Trophoblast cell (in vitro differentiated cells and primary cell): Measurements from ENCODE around the gene NTN5.

Source experiments
- DNase-seq, 2 donors: peaks; one replicate each; pipeline ENCODE4 v3.0.0-alpha.2; 2016
- H2AFZ ChIP-seq: 2 replicates; pipeline ENCODE4 v1.6.1; 2013; ENCODE audit warnings: low read length, moderate library complexity, mild to moderate bottlenecking; ENCODE audit not compliant: insufficient read depth, poor library complexity
- H2AK5ac ChIP-seq: 2 replicates; pipeline ENCODE4 v1.6.1; 2013; ENCODE audit warnings: mild to moderate bottlenecking, low read length
- H2BK120ac ChIP-seq: 2 replicates; pipeline ENCODE4 v1.6.1; 2013; ENCODE audit warnings: low read length, mild to moderate bottlenecking, moderate library complexity; ENCODE audit not compliant: insufficient read depth, poor library complexity
- H2BK12ac ChIP-seq: 2 replicates; pipeline ENCODE4 v1.6.1; 2013; ENCODE audit warnings: mild to moderate bottlenecking, low read length, moderate library complexity
- H2BK5ac ChIP-seq: 2 replicates; pipeline ENCODE4 v1.6.1; 2013; ENCODE audit warnings: low read length, low read depth, moderate library complexity, mild to moderate bottlenecking; ENCODE audit not compliant: poor library complexity
- H3K14ac ChIP-seq: 2 replicates; pipeline ENCODE4 v1.6.1; 2013; ENCODE audit warnings: mild to moderate bottlenecking, low read length
- H3K18ac ChIP-seq: 2 replicates; pipeline ENCODE4 v1.6.1; 2013; ENCODE audit warnings: mild to moderate bottlenecking, low read length
- H3K23ac ChIP-seq: 2 replicates; pipeline ENCODE4 v1.6.1; 2013; ENCODE audit warnings: low read length
- H3K27ac ChIP-seq: 2 replicates; pipeline ENCODE4 v1.5.1; 2013; ENCODE audit warnings: low read depth, mild to moderate bottlenecking, inconsistent platforms, low read length, moderate library complexity
- H3K27me3 ChIP-seq: 2 replicates; pipeline ENCODE4 v1.6.1; 2013; ENCODE audit warnings: inconsistent platforms, mild to moderate bottlenecking, low read length, moderate library complexity; ENCODE audit not compliant: insufficient read depth
- H3K36me3 ChIP-seq, 2 experiments: 1 replicate in 1 of 2; 2 replicates in 1 of 2; pipeline ENCODE4 v1.6.1; 2013; ENCODE audit warnings: low read length in 2 of 2, mild to moderate bottlenecking in 2 of 2, moderate library complexity in 1 of 2; ENCODE audit not compliant: insufficient read depth in 2 of 2, control insufficient read depth in 1 of 2
- H3K4ac ChIP-seq: 2 replicates; pipeline ENCODE4 v1.6.1; 2013; ENCODE audit warnings: low read depth, mild to moderate bottlenecking, low read length, moderate library complexity
- H3K4me1 ChIP-seq, 2 experiments: 1 replicate in 1 of 2; 2 replicates in 1 of 2; pipeline ENCODE4 v1.6.1; 2013; ENCODE audit warnings: low read length in 2 of 2, mild to moderate bottlenecking in 2 of 2, moderate library complexity in 1 of 2; ENCODE audit not compliant: insufficient read depth in 2 of 2, control insufficient read depth in 1 of 2
- H3K4me2 ChIP-seq: 2 replicates; pipeline ENCODE4 v1.6.1; 2013; ENCODE audit warnings: inconsistent platforms, mild to moderate bottlenecking, low read length, moderate library complexity
- H3K4me3 ChIP-seq: 2 replicates; pipeline ENCODE4 v1.5.1; 2013; ENCODE audit warnings: mild to moderate bottlenecking, low read depth, low read length, inconsistent platforms
- H3K79me1 ChIP-seq: one replicate; pipeline ENCODE4 v1.6.1; 2013; ENCODE audit warnings: low read length
- H3K79me2 ChIP-seq: 2 replicates; pipeline ENCODE4 v1.6.1; 2013; ENCODE audit warnings: low read length, mild to moderate bottlenecking; ENCODE audit not compliant: control insufficient read depth, insufficient read depth, poor library complexity
- H3K9ac ChIP-seq: 2 replicates; pipeline ENCODE4 v1.6.1; 2013; ENCODE audit warnings: mild to moderate bottlenecking, low read length
- H3K9me3 ChIP-seq: 2 replicates; pipeline ENCODE4 v1.6.1; 2013; ENCODE audit warnings: low read depth, mild to moderate bottlenecking, control low read depth, inconsistent platforms, low read length; ENCODE audit not compliant: insufficient read depth
- H4K12ac ChIP-seq: 2 replicates; pipeline ENCODE4 v1.6.1; 2013; ENCODE audit warnings: low read depth, mild to moderate bottlenecking, low read length, moderate library complexity
- H4K8ac ChIP-seq: 2 replicates; pipeline ENCODE4 v1.6.1; 2013; ENCODE audit warnings: low read depth, mild to moderate bottlenecking, low read length, moderate library complexity
- H4K91ac ChIP-seq: one replicate; pipeline ENCODE4 v1.6.1; 2013; ENCODE audit warnings: low read depth, mild to moderate bottlenecking, low read length, moderate library complexity
- WGBS: extraction: QIAGEN DNeasy Blood & Tissue Kit; methylation state at CpG from one replicate; pipeline ENCODE4 v1.1.7; 2013; ENCODE audit warnings: missing lambda C conversion rate; ENCODE audit not compliant: insufficient read length, insufficient coverage; ENCODE audit errors: extremely low coverage; 5-methylcytosine and 5-hydroxymethylcytosine counted together

The NTN5 gene

GRCh38 chr19:48637449-48637947, 35.3 kb downstream of the NTN5 start:
- Histone ChIP-seq H3K27me3 (peaks cover 15% of the 10 kb centered on the region), H3K79me1 (peaks cover 3% of the 10 kb centered on the region), H3K14ac (no peak overlapping the region), H3K4me2 (peak overlapping the region; percentile 24), H3K18ac (no peak overlapping the region), H3K27ac (no peak overlapping the region), H3K4ac (no peak overlapping the region), H3K4me1 (peaks cover 21 to 32% of the 10 kb centered on the region in 2 experiments), H3K23ac (no peak overlapping the region), H2AFZ (no peak overlapping the region), H4K91ac (no peak overlapping the region), H3K9ac (no peak overlapping the region), H2AK5ac (no peak overlapping the region), H3K4me3 (no peak overlapping the region), H2BK120ac (no peak overlapping the region), H2BK5ac (no peak overlapping the region), H4K12ac (no peak overlapping the region), H3K36me3 (no peaks in the 10 kb centered on the region), H4K8ac (peak overlapping the region; percentile 30), H2BK12ac (no peak overlapping the region), H3K79me2 (no peaks in the 10 kb centered on the region), H3K9me3 (peaks cover 3% of the 10 kb centered on the region)
- no CpG with 5 or more reads among the region's 38 CpGs for WGBS
- DNase-seq, result peak; percentile 87 to 95

- DNase-seq, result peak in 1 of 2 donors; percentile 52
- Histone ChIP-seq H2BK120ac (no peak within 1 kb of the TSS), H3K36me3 (no peaks in the 10 kb centered on the region), H3K4me2 (peak within 1 kb of the TSS; percentile 24), H3K27me3 (peaks cover 15% of the 10 kb centered on the region), H3K9me3 (peaks cover 3% of the 10 kb centered on the region), H2AFZ (peak within 1 kb of the TSS; percentile 42), H2BK5ac (no peak within 1 kb of the TSS), H3K14ac (no peak within 1 kb of the TSS), H3K27ac (no peak within 1 kb of the TSS), H3K18ac (no peak within 1 kb of the TSS), H2AK5ac (no peak within 1 kb of the TSS), H3K23ac (no peak within 1 kb of the TSS), H3K79me1 (peaks cover 3% of the 10 kb centered on the region), H4K8ac (peak within 1 kb of the TSS; percentile 30), H3K4ac (no peak within 1 kb of the TSS), H3K79me2 (no peaks in the 10 kb centered on the region), H3K4me3 (no peak within 1 kb of the TSS), H3K9ac (no peak within 1 kb of the TSS), H2BK12ac (no peak within 1 kb of the TSS), H4K12ac (no peak within 1 kb of the TSS), H3K4me1 (peaks cover 21 to 32% of the 10 kb centered on the region in 2 experiments), H4K91ac (no peak within 1 kb of the TSS)
- WGBS, result no CpG with 5 or more reads among the region's 40 CpGs
These were observed 35.9 kb downstream of the NTN5 start, which contains the start of gene DBP for GRCh38 chr19:48636859-48637448. DBP (minus strand) TSS chr19:48637379; CDS start chr19:48636994, 385 bp downstream.

DNA sequence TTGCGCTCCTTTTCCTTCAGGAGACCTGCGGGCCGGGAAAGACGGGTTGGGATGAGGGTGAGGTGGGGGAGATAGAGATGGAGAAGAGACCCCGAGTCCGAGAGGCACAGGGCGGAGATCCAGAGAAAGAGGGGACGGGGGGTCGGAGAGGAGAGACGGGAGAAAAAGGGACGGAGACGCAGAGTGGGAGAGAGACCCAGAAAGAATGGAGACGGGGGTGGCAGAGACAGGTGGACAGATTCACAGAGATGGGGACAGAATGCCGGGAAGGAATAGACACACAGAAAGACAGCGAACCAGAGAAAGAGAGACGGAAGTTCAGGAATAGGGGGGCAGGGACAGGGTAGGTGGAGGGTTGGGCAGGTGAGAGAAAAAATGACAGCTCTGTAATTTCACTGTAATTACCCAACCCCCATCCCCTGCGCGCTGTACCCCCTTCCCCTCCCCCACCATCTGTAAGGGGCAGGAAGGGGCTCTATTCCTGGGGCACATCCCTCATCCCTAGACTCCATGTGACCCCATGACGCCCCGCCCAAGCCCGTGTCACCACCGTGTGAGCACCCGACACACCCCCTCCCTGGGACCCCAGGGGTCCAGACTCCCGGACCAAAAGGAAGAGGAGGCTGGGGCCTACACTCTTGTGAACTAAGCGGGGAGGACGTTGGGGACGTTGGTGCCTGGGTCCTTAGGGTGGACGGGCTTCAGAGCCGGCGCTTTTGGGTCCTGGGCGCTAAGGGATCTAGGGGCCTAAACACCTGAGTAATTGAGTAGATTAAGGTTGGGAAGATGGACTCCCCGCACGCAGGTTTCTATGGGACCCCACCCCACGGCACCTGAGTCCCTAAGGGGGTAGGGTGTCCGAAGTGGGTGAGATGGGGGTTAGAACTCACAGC, 36.6 kb downstream of the NTN5 start:
- H2BK5ac ChIP-seq, result no peak overlapping the region
- no peak overlapping the region for H3K4ac ChIP-seq
- H3K9ac ChIP-seq, result no peak overlapping the region
- no peak overlapping the region for H2BK120ac ChIP-seq
- no peaks in the 10 kb centered on the region for H3K36me3 ChIP-seq
- H4K12ac ChIP-seq, result no peak overlapping the region
- peaks cover 15% of the 10 kb centered on the region for H3K27me3 ChIP-seq
- no peaks in the 10 kb centered on the region for H3K79me2 ChIP-seq
- H3K18ac ChIP-seq, result no peak overlapping the region
- no peak overlapping the region for H2BK12ac ChIP-seq
- peak overlapping the region; percentile 19 for H4K8ac ChIP-seq
- no peak overlapping the region for H3K27ac ChIP-seq
- H3K79me1 ChIP-seq, result peaks cover 3% of the 10 kb centered on the region
- H3K4me1 ChIP-seq, result peaks cover 21 to 32% of the 10 kb centered on the region in 2 experiments
- DNase-seq, result no peak
- H3K23ac ChIP-seq, result no peak overlapping the region
- H3K9me3 ChIP-seq, result peaks cover 3% of the 10 kb centered on the region
- no peak overlapping the region for H4K91ac ChIP-seq
- no peak overlapping the region for H3K4me3 ChIP-seq
- peak overlapping the region; percentile 67 for H3K4me2 ChIP-seq
- peak overlapping the region; percentile 62 for H2AFZ ChIP-seq
- WGBS, result no CpG with 5 or more reads among the region's 35 CpGs
- no peak overlapping the region for H2AK5ac ChIP-seq
- H3K14ac ChIP-seq, result no peak overlapping the region

DNA sequence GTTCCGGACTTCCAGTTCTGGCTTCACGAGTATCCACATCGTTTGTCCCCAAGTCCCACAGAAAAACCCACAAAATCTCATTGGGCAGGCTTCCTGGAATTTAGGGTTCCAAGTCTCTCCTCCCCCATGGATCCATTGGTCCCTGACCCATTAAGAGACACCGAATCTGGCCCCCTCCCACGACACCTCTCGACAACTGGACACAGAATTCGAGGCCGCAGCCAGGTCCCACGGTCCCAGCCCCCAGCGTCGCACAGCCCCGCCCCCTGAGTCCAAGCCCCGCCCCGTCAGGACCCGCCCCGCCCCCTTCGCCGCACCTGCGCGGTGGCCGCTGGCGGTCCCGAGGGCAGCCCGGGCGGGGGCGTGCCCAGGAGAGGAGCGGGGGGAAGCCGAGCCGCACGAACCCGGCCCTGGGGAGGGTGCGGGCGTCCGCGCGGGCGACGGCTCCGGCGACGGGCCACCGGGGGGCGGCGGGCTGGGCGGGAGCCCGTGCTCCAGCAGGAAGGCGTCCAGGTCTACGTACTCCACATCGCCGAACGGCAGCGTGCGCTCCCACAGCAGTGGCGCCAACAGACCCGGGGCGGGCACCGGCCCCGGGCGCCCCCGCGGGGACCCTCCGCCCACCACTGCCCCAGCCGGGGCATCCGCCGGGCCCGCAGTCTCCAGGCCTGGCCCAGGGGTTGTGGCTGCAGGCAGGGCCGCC, 37.4 kb downstream of the NTN5 start:
- no peak overlapping the region for H3K9ac ChIP-seq
- H4K8ac ChIP-seq, result peak overlapping the region; percentile 32
- H3K18ac ChIP-seq, result peak overlapping the region; percentile 15
- H3K36me3 ChIP-seq, result no peaks in the 10 kb centered on the region
- peaks cover 15% of the 10 kb centered on the region for H3K27me3 ChIP-seq
- peak overlapping the region; percentile 67 for H3K4me2 ChIP-seq
- H4K91ac ChIP-seq, result no peak overlapping the region
- H4K12ac ChIP-seq, result no peak overlapping the region
- DNase-seq, result peak; percentile 43 to 68
- H3K4me3 ChIP-seq, result peak overlapping the region; percentile 53
- peaks cover 3% of the 10 kb centered on the region for H3K9me3 ChIP-seq
- H2BK5ac ChIP-seq, result no peak overlapping the region
- H2BK12ac ChIP-seq, result no peak overlapping the region
- H3K23ac ChIP-seq, result no peak overlapping the region
- no peak overlapping the region for H2AK5ac ChIP-seq
- H2BK120ac ChIP-seq, result no peak overlapping the region
- no peaks in the 10 kb centered on the region for H3K79me2 ChIP-seq
- peaks cover 4% of the 10 kb centered on the region for H3K79me1 ChIP-seq
- WGBS, result no CpG with 5 or more reads among the region's 67 CpGs
- no peak overlapping the region for H3K27ac ChIP-seq
- H3K4ac ChIP-seq, result no peak overlapping the region
- H3K4me1 ChIP-seq, result peaks cover 21 to 40% of the 10 kb centered on the region in 2 experiments
- peak overlapping the region; percentile 62 for H2AFZ ChIP-seq
- H3K14ac ChIP-seq, result no peak overlapping the region
